Epithelial cell of esophagus (primary cell): ENCODE results near the gene NR2C2.
"Not testable (repeated sequence)": the region's sequence is repeated elsewhere in the genome, so short reads cannot be mapped to it uniquely, and the experiment has no call there.

Source experiments
- DNase-seq: peaks from one replicate; pipeline ENCODE4 v3.0.0; 2010; ENCODE audit warnings: low read depth
- H3K4me3 ChIP-seq: 2 replicates; pipeline ENCODE4 v1.5.1; 2011; ENCODE audit warnings: mild to moderate bottlenecking, low read length, control low read depth
- CTCF ChIP-seq: IDR thresholded peaks from 2 replicates; pipeline ENCODE4 v1.5.1; 2011; ENCODE audit warnings: low read depth, mild to moderate bottlenecking, low read length, control low read depth, inconsistent platforms; ENCODE audit not compliant: insufficient read depth; ENCODE audit errors: missing control alignments

The NR2C2 gene

GRCh38 chr3:14947100-14947885, at the start of gene NR2C2:
TSS of gene NR2C2 (plus strand) at chr3:14947583. CDS start at chr3:15003915, 56,332 bp downstream.
- H3K4me3 ChIP-seq, result peak within 1 kb of the TSS; percentile 81
- TF ChIP-seq CTCF, result no peak
- peak; percentile 83 for DNase-seq

GRCh38 chr3:14898929-14899328, 48.5 kb upstream of the NR2C2 start:
- H3K4me3 ChIP-seq, result no peak overlapping the region
- no peak for DNase-seq
- TF ChIP-seq CTCF, result no peak

DNA sequence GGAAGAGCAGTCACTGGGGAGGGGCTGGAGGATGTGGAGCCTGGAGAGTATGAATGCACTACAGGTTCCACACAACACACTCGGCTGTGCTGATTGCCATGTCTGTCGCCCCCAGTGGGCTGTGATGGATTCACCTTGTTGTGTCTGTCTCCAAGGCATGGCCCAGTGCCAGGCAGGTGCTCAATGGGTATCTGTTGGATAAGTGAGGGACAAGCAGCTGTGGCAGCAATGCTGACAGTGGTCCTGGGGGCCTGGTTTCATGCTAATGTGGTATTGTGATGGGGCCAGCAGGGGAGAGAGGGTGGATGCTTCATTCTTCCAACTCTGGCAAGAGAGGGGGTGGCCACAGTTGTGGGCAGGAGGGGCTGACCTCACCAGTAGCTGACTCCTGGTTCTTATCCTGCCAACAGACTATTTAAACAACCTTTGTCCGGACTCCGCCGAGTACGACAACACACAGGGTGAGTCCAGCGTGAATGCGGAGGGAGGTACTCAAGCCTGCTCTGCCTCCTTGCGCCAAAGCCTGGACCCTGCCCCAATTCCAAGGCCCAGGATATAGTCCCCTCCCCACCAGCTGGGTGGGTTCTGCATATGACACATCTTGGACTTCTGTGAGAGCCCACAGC, 47.3 kb upstream of the NR2C2 start:
- no peak overlapping the region for H3K4me3 ChIP-seq
- no peak for DNase-seq
- TF ChIP-seq CTCF, result no peak

DNA sequence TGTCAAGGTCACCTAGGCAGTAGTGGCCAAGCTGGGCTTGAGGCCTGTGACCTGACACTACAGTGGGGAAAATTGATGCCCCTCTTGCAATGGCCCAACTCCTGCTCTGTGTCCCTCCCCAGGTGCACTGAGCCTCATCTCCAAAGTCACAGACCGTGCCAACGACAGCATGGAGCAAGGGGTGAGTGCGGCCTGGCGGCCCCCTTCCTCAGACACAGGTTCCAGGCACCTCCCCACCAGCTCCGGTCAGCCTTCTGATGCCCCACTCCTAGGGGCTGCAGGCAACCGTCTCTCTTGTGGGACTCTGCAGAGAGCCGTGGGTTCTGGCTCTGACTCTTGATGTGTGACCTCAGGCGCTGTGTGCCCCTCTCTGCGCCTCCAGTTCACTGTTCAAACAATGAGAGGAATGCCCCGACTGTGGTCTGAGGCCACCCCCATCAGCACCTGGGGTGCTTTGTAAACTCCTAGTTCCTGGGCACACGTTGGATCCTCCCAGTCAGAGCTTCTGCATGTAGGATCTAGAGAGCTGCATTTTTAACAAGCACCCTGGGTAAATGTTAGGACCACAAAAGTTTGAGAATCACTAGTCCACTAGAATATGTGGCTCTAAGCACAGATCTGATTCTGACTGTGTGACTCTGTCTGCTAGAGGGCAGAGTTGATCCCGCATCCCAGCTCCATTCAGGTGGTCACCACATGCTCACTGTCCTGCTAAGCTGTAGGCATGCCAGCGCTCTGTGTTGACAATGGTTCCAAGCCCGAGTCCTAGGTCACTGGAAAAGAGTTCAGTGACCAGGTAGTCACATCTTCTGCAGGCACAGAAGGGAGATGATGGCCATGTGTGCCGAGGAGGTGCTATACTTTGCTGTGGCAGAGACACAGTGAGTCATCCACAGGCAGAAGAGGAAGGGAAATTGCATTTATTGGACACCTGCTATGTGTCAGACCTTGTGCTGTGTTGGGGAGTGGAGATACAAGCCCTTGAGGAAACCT, 46.2 kb upstream of the NR2C2 start:
- no peak for TF ChIP-seq CTCF
- H3K4me3 ChIP-seq, result no peak overlapping the region
- no peak for DNase-seq

- H3K4me3 ChIP-seq, result no peak overlapping the region
- TF ChIP-seq CTCF, result no peak
- DNase-seq, result no peak
These were observed 44.7 kb upstream of the NR2C2 start for GRCh38 chr3:14902719-14903118.

DNA sequence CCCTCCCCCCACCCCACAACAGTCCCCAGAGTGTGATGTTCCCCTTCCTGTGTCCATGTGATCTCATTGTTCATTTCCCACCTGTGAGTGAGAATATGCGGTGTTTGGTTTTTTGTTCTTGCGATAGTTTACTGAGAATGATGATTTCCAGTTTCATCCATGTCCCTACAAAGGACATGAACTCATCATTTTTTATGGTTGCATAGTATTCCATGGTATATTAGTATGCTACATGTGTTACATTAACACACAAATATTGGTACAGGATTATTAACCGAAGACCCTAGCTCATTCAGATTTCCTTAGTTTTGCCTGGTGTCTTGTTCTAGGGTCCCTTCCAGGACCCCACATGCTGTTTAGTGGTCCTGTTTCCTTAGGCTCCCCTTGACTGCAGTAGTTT, 43.9 kb upstream of the NR2C2 start:
- H3K4me3 ChIP-seq, DNase-seq: not testable (repeated sequence)
